Renal pelvis (tissue), 4 donors: ENCODE measurements around the gene TNRC6C. TPM values are rescaled to one million over a fixed set of nuclear protein-coding genes. Genes with fewer than 3 reads are reported as not detected.

ENCODE experiments used
- DNase-seq: peaks from one replicate; pipeline ENCODE4 v3.0.0-alpha.2; 2013
- polyA plus RNA-seq, 3 donors: library from polyadenylated mRNA; unstranded; fragments of 120-200 nt; gene quantifications; one replicate each; pipeline ENCODE4 v1.2.1, GENCODE V29; 2013; ENCODE audit not compliant: insufficient read length in 3 of 3

The TNRC6C gene
- polyA plus RNA-seq, 3 donors: 12.1 to 18.0 (median 16.1) TPM

- DNase-seq: no peak
Measured at GRCh38 chr17:78123258-78123929, 164.9 kb downstream of the TNRC6C start.

GRCh38 chr17:78124081-78124835 is 165.8 kb downstream of the TNRC6C start:
- no peak for DNase-seq

- DNase-seq: no peak
Measured at GRCh38 chr17:78124836-78125137, 166.3 kb downstream of the TNRC6C start.

- no peak for DNase-seq
Measured at GRCh38 chr17:78125138-78125913, 166.8 kb downstream of the TNRC6C start.

GRCh38 chr17:78125976-78126894 is 167.7 kb downstream of the TNRC6C start:
- no peak for DNase-seq

GRCh38 chr17:78126895-78127238 is 168.4 kb downstream of the TNRC6C start:
- DNase-seq: no peak

- no peak for DNase-seq
Measured at GRCh38 chr17:78127239-78127887, 168.9 kb downstream of the TNRC6C start.

GRCh38 chr17:78127888-78128550 is 169.5 kb downstream of the TNRC6C start:
- DNase-seq: no peak

GRCh38 chr17:78128551-78129350 is 170.2 kb downstream of the TNRC6C start, which contains the start of gene TMC6:
Gene TMC6 (minus strand): TSS chr17:78128755. CDS start chr17:78126832, 1,923 bp downstream.
- no peak for DNase-seq

- no peak for DNase-seq
Measured at GRCh38 chr17:78129351-78130089, 171.0 kb downstream of the TNRC6C start.

GRCh38 chr17:78130090-78130436 is 171.6 kb downstream of the TNRC6C start:
- no peak for DNase-seq

- no peak for DNase-seq
Measured at GRCh38 chr17:78130437-78131101, 172.1 kb downstream of the TNRC6C start, which contains the start of gene TMC8. Gene TMC8 (plus strand): TSS chr17:78130771. CDS start chr17:78131589, 818 bp downstream.

GRCh38 chr17:78131172-78132083 is 172.9 kb downstream of the TNRC6C start:
- DNase-seq: no peak

GRCh38 chr17:78132084-78132676 is 173.7 kb downstream of the TNRC6C start:
- no peak for DNase-seq

GRCh38 chr17:78132767-78133178 is 174.3 kb downstream of the TNRC6C start:
- DNase-seq: no peak

- DNase-seq: no peak
Measured at GRCh38 chr17:78133179-78133951, 174.9 kb downstream of the TNRC6C start.
